Caco-2 (cell line): ENCODE data around the gene THOC6. TPM values are rescaled to one million over a fixed set of nuclear protein-coding genes. Genes with fewer than 3 reads are reported as not detected.
A peak's percentile ranks its signal among the peaks of the same experiment; 100 is the strongest.

Experiments
- BruUV-seq: library from RNA; stranded (reverse); fragments of 400-500 nt; replicated peaks from 2 replicates; lab custom pipeline; 2021; lab: Mats Ljungman, UMichigan
- CTCF ChIA-PET: fragments of 300-600 bp; sonication (Branson Sonifier 250); formaldehyde crosslinking; loops from one replicate; lab custom pipeline; 2022; ENCODE audit warnings: antibody characterized with exemption; lab: Charles Lee
- POLR2A ChIA-PET: fragments of 300-600 bp; sonication (Branson Sonifier 250); formaldehyde crosslinking; loops from one replicate; lab custom pipeline; 2022; ENCODE audit warnings: antibody characterized with exemption; lab: Charles Lee
- DNase-seq, 2 experiments: peaks; one replicate each; pipeline versions ENCODE4 v3.0.0 to v3.0.0-alpha.2; 2020 to 2022
- H3K27me3 ChIP-seq: replicated peaks from 2 replicates; pipeline ENCODE4 v1.6.0; 2011; ENCODE audit warnings: low read length; ENCODE audit not compliant: control insufficient read depth, insufficient read depth
- H3K36me3 ChIP-seq: 2 replicates; pipeline ENCODE4 v1.5.1; 2011; ENCODE audit warnings: low read length; ENCODE audit not compliant: control insufficient read depth, insufficient read depth
- H3K4me1 ChIP-seq: fragments of 250-450 bp; sonication (Bioruptor Pico); 2 replicates; pipeline ENCODE4 v1.5.1; 2020; ENCODE audit warnings: mild to moderate bottlenecking
- H3K4me3 ChIP-seq: 2 replicates; pipeline ENCODE4 v1.5.1; 2011; ENCODE audit warnings: low read depth, mild to moderate bottlenecking, control low read depth, low read length
- H3K9me3 ChIP-seq: fragments of 250-450 bp; sonication (Bioruptor Pico); 2 replicates; pipeline ENCODE4 v1.5.1; 2020; ENCODE audit warnings: mild to moderate bottlenecking, moderate library complexity
- H3K27ac Mint-ChIP-seq: one replicate; pipeline ENCODE4 v1.8.0; 2022; ENCODE audit warnings: mixed read lengths; ENCODE audit not compliant: unreplicated experiment
- H3K27me3 Mint-ChIP-seq: one replicate; pipeline ENCODE4 v1.8.0; 2022; ENCODE audit warnings: mixed read lengths; ENCODE audit not compliant: insufficient read depth, unreplicated experiment
- H3K36me3 Mint-ChIP-seq: one replicate; pipeline ENCODE4 v1.8.0; 2022; ENCODE audit warnings: mild to moderate bottlenecking, mixed read lengths; ENCODE audit not compliant: insufficient read depth, unreplicated experiment
- H3K4me1 Mint-ChIP-seq: one replicate; pipeline ENCODE4 v1.8.0; 2022; ENCODE audit warnings: low read depth, mixed read lengths; ENCODE audit not compliant: unreplicated experiment
- H3K4me3 Mint-ChIP-seq: one replicate; pipeline ENCODE4 v1.8.0; 2022; ENCODE audit warnings: mild to moderate bottlenecking, moderate library complexity, mixed read lengths; ENCODE audit not compliant: unreplicated experiment
- H3K9me3 Mint-ChIP-seq: one replicate; pipeline ENCODE4 v1.8.0; 2022; ENCODE audit warnings: mixed read lengths; ENCODE audit not compliant: unreplicated experiment
- CTCF ChIP-seq, 2 experiments: fragments of 200-600 bp in 1 of 2; IDR thresholded peaks; 1 replicate in 1 of 2; 2 replicates in 1 of 2; pipeline versions ENCODE4 v1.5.1 to v1.8.0; 2011 to 2022; ENCODE audit warnings: antibody characterized with exemption in 1 of 2, control low read depth in 1 of 2, inconsistent platforms in 1 of 2, low read depth in 1 of 2, low read length in 1 of 2, mild to moderate bottlenecking in 1 of 2, moderate library complexity in 1 of 2; ENCODE audit not compliant: insufficient read depth in 1 of 2, severe bottlenecking in 1 of 2, unreplicated experiment in 1 of 2
- intact Hi-C: fragments of 100-400 bp; cut with micrococcal nuclease; formaldehyde crosslinking; loops from one replicate; pipeline ENCODE4 v1.10.0; 2022; ENCODE audit not compliant: unreplicated experiment
- total RNA-seq: library from RNA; stranded (reverse); gene quantifications from 2 replicates; pipeline ENCODE4 v1.2.3, GENCODE V29; 2022

Gene THOC6
- total RNA-seq, 1 experiment from 2014 or later = 48.0 TPM

GRCh38 chr16:3032624-3033023 is 8.8 kb downstream of the THOC6 start:
- H3K4me1 ChIP-seq = peaks cover 7% of the 10 kb centered on the region
- Mint-ChIP-seq H3K36me3 (peaks cover 22% of the 10 kb centered on the region), H3K27me3 (no peaks in the 10 kb centered on the region), H3K4me3 (no peak overlapping the region), H3K4me1 (no peaks in the 10 kb centered on the region), H3K27ac (no peak overlapping the region), H3K9me3 (no peaks in the 10 kb centered on the region)
- no peak overlapping the region for H3K4me3 ChIP-seq
- ChIA-PET CTCF (interaction anchor here (1.3 to 2.3 kb wide), 4 partner anchors 12 to 91 kb away, joined by 4 to 21 read pairs (median 8); no protein-coding TSS in a partner anchor), POLR2A (no interaction called here)
- H3K36me3 ChIP-seq = 0 out of 2 replicates have a peak, but pooled peaks cover 2% of the 10 kb centered on the region
- no peaks in the 10 kb centered on the region for H3K9me3 ChIP-seq
- H3K27me3 ChIP-seq = no peaks in the 10 kb centered on the region
- no peak for TF ChIP-seq CTCF (IDR thresholded peaks at IDR 0.05; ENCODE audit: insufficient read depth in 1 of 2, low read depth in 1 of 2, low read length in 1 of 2, severe bottlenecking in 1 of 2, unreplicated experiment in 1 of 2)
- intact Hi-C loops = no loop called here
- DNase-seq = no peak
- no TSS peak for BruUV-seq

- peak overlapping the region; percentile 35 for H3K27ac Mint-ChIP-seq
- DNase-seq = no peak
- H3K36me3 Mint-ChIP-seq = peaks cover 6% of the 10 kb centered on the region
- Histone ChIP-seq H3K27me3 (no peaks in the 10 kb centered on the region), H3K4me1 (peaks cover 4% of the 10 kb centered on the region), H3K4me3 (peak overlapping the region; percentile 67), H3K9me3 (no peaks in the 10 kb centered on the region), H3K36me3 (no peaks in the 10 kb centered on the region)
- intact Hi-C loops = no loop called here
- POLR2A ChIA-PET = interaction anchor here (1.3 kb wide), 1 partner anchor 15 kb away, joined by 3 read pairs; the partner anchor contains the start of gene TNFRSF12A
- CTCF ChIA-PET = interaction anchor here (0.6 to 1.1 kb wide), 2 partner anchors 19 to 23 kb away, joined by 3 to 6 read pairs; no protein-coding TSS in a partner anchor
- BruUV-seq = no TSS peak
- H3K4me1 Mint-ChIP-seq = no peaks in the 10 kb centered on the region
- H3K27me3 Mint-ChIP-seq = no peaks in the 10 kb centered on the region
- H3K9me3 Mint-ChIP-seq = no peaks in the 10 kb centered on the region
- H3K4me3 Mint-ChIP-seq = peak overlapping the region; percentile 73
- no peak for TF ChIP-seq CTCF (IDR thresholded peaks at IDR 0.05; ENCODE audit: insufficient read depth in 1 of 2, low read depth in 1 of 2, low read length in 1 of 2, severe bottlenecking in 1 of 2, unreplicated experiment in 1 of 2)
Observed at GRCh38 chr16:3035289-3035971, 11.6 kb downstream of the THOC6 start.

- POLR2A ChIA-PET = interaction anchor here (1.3 kb wide), 1 partner anchor 16 kb away, joined by 3 read pairs; the partner anchor contains the start of gene TNFRSF12A
- peak in 1 of 2 experiments; percentile 36 for DNase-seq
- no TSS peak for BruUV-seq
- no peaks in the 10 kb centered on the region for H3K27me3 ChIP-seq
- CTCF ChIA-PET = interaction anchor here (0.6 kb wide), 1 partner anchor 16 kb away, joined by 4 read pairs; the partner anchor contains the start of gene TNFRSF12A
- H3K27me3 Mint-ChIP-seq = no peaks in the 10 kb centered on the region
- H3K36me3 ChIP-seq = no peaks in the 10 kb centered on the region
- H3K36me3 Mint-ChIP-seq = peaks cover 6% of the 10 kb centered on the region
- intact Hi-C loops = no loop called here
- peaks cover 4% of the 10 kb centered on the region for H3K4me1 ChIP-seq
- H3K9me3 Mint-ChIP-seq = no peaks in the 10 kb centered on the region
- H3K4me3 Mint-ChIP-seq = peak overlapping the region; percentile 73
- H3K27ac Mint-ChIP-seq = peak overlapping the region; percentile 35
- H3K9me3 ChIP-seq = no peaks in the 10 kb centered on the region
- H3K4me1 Mint-ChIP-seq = no peaks in the 10 kb centered on the region
- TF ChIP-seq CTCF (IDR thresholded peaks at IDR 0.05; ENCODE audit: insufficient read depth in 1 of 2, low read depth in 1 of 2, low read length in 1 of 2, severe bottlenecking in 1 of 2, unreplicated experiment in 1 of 2) = no peak
- peak overlapping the region; percentile 67 for H3K4me3 ChIP-seq
Observed at GRCh38 chr16:3035972-3036725, 12.3 kb downstream of the THOC6 start.
